Memory B cell (primary cell): Measurements from ENCODE around the gene TRAF3IP1.
"Not testable (repeated sequence)": the region's sequence is repeated elsewhere in the genome, so short reads cannot be mapped to it uniquely, and the experiment has no call there.

Source experiments
- ATAC-seq: fragments of 150-1000 bp; cut with Tn5 transposase; 2 replicates; pipeline ENCODE4 v1.10.0; 2021; ENCODE audit warnings: low read depth, mild to moderate bottlenecking, moderate library complexity
- DNase-seq, 2 donors: peaks; one replicate each; pipeline ENCODE4 v3.0.0; 2022; ENCODE audit warnings: low spot score in 2 of 2
- H3K27ac Mint-ChIP-seq: one replicate; pipeline ENCODE4 v1.8.0; 2022; ENCODE audit warnings: mild to moderate bottlenecking, moderate library complexity, mixed read lengths
- H3K27me3 Mint-ChIP-seq: one replicate; pipeline ENCODE4 v1.8.0; 2022; ENCODE audit warnings: mixed read lengths
- H3K36me3 Mint-ChIP-seq: one replicate; pipeline ENCODE4 v1.8.0; 2022; ENCODE audit warnings: mild to moderate bottlenecking, mixed read lengths
- H3K4me1 Mint-ChIP-seq: one replicate; pipeline ENCODE4 v1.8.0; 2022; ENCODE audit warnings: mixed read lengths
- H3K4me3 Mint-ChIP-seq: one replicate; pipeline ENCODE4 v1.8.0; 2022; ENCODE audit warnings: mild to moderate bottlenecking, moderate library complexity, mixed read lengths
- H3K9me3 Mint-ChIP-seq: one replicate; pipeline ENCODE4 v1.8.0; 2022; ENCODE audit warnings: mixed read lengths

The TRAF3IP1 gene

DNA sequence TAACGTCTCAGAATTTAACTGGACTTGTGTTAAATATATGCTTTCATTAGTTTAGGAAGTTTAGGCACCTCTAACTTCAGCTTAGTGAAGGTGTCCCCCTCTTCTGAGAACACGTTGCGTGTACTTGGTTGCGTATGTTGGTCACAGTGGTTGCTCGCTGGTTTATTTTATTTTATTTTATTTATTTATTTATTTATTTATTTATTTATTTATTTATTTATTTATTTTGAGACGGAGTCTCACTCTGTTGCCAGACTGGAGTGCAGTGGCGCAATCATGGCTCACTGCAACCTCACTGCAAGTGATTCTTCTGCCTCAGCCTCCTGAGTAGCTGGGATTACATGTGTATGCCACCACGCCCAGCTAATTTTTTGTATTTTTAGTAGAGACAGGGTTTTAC lies 15.3 kb downstream of the TRAF3IP1 start:
- ATAC-seq, H3K27me3 Mint-ChIP-seq, H3K27ac Mint-ChIP-seq, H3K9me3 Mint-ChIP-seq, DNase-seq, H3K36me3 Mint-ChIP-seq, H3K4me3 Mint-ChIP-seq, H3K4me1 Mint-ChIP-seq: not testable (repeated sequence)

DNA sequence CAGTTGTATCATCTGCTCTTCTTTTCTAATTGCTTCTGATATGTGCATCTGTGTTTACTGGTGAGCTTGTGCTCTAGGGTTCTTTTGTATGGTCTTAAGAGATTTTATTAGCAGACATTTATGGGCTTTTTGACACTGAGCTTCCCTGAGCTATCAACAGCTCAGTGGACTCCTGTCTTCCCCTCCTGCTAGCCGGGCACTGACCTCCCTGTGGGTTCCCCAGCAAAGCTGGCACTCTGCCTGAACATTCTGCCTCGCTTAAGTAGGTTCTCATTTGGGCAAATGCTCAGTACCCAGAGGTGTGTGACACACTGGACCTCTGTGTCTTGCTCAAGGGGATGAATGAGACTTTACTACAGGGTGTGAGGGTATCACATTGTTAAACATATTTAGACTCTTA lies 15.8 kb downstream of the TRAF3IP1 start:
- Mint-ChIP-seq H3K9me3 (no peaks in the 10 kb centered on the region), H3K27me3 (no peaks in the 10 kb centered on the region), H3K4me1 (peaks cover 4% of the 10 kb centered on the region), H3K4me3 (no peak overlapping the region), H3K27ac (no peak overlapping the region), H3K36me3 (peaks cover 6% of the 10 kb centered on the region)
- DNase-seq (no peak), ATAC-seq (no peak)

DNA sequence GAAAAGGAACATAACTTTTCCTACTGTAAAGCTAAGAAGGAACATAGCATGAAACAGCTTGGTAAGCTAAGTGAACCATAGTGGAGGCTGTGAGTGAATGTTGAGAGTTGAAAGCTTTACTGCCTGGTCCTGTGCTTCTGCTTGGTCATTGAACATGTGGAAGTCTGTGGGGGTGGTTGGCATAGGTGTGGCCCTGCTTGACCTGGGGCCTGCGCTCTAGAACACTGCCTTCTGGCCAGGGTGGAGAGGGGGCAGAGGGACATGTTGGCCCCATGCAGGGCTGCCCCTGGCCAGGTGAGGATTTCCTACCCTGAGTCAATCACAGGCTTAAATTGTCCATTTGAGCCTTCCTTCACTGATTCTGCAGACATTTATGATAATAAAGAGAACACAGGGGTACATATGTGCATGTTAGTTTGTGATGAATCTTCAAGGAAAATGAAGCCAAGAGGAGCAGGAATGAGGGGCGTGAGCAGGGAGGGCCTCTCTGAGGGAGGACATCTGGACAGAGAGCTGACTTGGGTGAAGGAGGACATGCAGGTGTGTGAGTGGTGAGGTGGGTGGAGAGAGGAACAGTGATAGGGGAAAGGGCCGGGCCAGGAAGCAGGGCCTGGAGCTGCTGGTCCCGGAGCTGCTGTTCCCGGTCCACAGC lies 16.6 kb downstream of the TRAF3IP1 start:
- Mint-ChIP-seq H3K27me3 (no peaks in the 10 kb centered on the region), H3K27ac (no peak overlapping the region), H3K36me3 (peaks cover 8% of the 10 kb centered on the region), H3K4me3 (no peak overlapping the region), H3K4me1 (peaks cover 4% of the 10 kb centered on the region), H3K9me3 (no peaks in the 10 kb centered on the region)
- no peak for DNase-seq
- no peak for ATAC-seq

DNA sequence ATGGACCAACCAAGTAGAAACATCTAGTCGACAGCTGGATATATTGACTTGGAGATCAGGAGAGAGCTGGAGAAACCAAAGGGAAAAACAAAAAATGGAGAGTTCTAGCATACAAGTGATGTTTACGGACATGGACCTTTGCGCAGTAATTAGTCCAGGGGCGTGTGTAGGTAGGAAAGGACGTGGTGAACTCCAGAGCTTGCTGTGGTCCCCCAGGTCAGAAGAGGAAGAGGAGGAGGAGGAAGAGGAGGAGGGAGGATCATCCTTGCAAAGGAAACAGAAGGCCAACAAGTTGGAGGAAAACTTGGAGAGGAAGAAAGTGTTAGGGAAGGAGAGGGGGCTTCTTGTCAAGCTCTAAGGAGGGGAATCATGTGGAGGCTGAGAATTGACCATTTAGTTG lies 17.5 kb downstream of the TRAF3IP1 start:
- Mint-ChIP-seq H3K36me3 (peaks cover 8% of the 10 kb centered on the region), H3K9me3 (no peaks in the 10 kb centered on the region), H3K4me3 (no peak overlapping the region), H3K27me3 (no peaks in the 10 kb centered on the region), H3K4me1 (peaks cover 4% of the 10 kb centered on the region), H3K27ac (no peak overlapping the region)
- no peak for ATAC-seq
- no peak for DNase-seq

DNA sequence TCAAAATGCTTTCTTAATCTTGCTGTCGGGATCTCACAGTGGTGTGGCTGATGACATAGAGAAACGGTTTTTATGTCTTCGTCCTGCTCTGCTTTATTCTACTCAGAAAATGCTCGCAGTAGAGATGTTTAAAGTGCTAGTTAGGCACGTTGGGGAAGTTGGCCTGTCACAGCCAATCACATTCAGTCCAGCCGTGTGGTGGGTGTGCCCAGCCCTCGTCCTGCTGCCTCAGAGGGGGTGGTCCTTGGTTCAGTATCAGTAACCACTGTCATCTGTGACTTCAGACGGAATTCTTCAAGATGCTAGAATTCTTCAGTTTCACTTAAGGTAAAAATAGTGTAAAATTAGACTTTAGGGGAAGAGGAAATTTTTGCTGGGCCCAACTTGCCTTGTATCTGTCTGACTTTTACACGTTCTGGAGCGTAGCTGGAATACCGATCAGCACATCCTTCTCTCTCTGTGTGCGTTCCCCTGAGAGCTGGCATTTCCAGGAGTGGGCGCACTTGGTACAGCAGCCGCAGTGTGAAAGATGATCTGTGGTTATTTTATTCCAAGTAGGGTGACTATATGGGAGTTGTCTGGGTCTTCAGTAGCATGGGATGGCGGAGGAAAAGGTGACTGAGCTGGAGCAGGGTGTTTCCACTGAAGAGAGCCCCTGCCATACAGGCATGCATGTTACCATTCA lies 18.5 kb downstream of the TRAF3IP1 start:
- no peak for DNase-seq
- Mint-ChIP-seq H3K9me3 (no peaks in the 10 kb centered on the region), H3K4me1 (peaks cover 4% of the 10 kb centered on the region), H3K4me3 (no peak overlapping the region), H3K27me3 (no peaks in the 10 kb centered on the region), H3K27ac (peak overlapping the region; percentile 43), H3K36me3 (peaks cover 8% of the 10 kb centered on the region)
- ATAC-seq = no peak

DNA sequence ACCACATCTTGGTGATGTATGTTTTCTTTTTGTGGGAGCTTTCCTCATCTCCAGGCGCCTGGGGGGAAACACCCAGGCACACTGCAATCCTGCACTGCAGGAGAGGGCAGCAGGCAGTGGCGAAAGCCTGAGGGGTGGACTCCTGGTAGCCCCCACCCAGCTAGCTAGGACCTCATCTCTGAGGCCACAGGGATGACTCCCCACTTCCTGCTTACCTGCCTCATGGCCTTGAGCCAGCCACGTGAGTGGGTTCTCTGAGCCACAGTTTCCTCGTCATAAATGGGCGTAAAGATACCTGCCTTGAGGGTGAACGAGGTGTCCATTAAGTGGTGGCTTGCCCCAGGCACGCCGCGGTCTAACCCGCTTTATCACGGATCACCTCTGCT lies 19.1 kb downstream of the TRAF3IP1 start:
- peaks cover 4% of the 10 kb centered on the region for H3K4me1 Mint-ChIP-seq
- no peaks in the 10 kb centered on the region for H3K9me3 Mint-ChIP-seq
- H3K36me3 Mint-ChIP-seq = peaks cover 8% of the 10 kb centered on the region
- DNase-seq = no peak
- peak overlapping the region; percentile 43 for H3K27ac Mint-ChIP-seq
- no peak overlapping the region for H3K4me3 Mint-ChIP-seq
- no peaks in the 10 kb centered on the region for H3K27me3 Mint-ChIP-seq
- ATAC-seq = no peak

DNA sequence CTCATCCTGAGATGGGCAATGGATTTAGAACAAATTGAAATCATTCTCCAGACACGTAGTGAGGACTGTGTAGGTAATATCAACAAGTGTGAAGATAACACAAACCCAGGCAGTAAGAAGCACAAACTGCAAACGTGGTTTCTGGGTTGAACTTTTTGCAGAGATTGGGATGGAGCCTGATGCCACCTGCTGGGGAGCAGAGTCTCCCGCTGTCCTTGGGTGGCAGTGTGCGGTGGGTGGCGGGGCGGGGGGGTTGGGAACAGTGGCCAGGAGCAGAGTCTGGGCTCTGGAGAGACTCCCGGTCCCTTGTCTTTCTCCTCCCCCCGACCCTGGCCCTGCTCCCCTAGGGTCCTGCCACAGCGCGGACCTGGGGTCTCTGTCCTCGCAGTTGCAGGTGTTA lies 19.5 kb downstream of the TRAF3IP1 start:
- no peak overlapping the region for H3K4me3 Mint-ChIP-seq
- no peak for ATAC-seq
- H3K9me3 Mint-ChIP-seq = no peaks in the 10 kb centered on the region
- no peaks in the 10 kb centered on the region for H3K27me3 Mint-ChIP-seq
- no peak for DNase-seq
- H3K27ac Mint-ChIP-seq = no peak overlapping the region
- peaks cover 8% of the 10 kb centered on the region for H3K36me3 Mint-ChIP-seq
- H3K4me1 Mint-ChIP-seq = peaks cover 4% of the 10 kb centered on the region

DNA sequence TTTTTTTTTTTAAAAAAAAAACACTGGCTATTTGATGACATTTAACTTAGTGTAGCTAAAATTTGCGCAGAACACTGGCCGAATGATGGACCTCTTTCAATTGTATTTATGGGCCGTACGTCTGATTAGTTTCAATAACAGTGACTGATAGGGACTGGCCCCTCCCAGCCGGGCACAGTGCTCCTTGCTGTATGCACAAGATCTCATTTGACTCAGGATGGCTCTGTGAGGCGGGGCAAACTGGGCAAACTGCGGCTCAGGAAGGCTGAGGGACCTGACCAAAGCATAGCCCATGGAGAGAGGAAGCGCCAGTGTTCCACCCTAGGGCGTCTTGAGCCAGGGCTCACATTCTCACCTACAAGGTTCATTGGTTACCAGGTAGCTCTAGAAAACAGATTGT lies 21.2 kb downstream of the TRAF3IP1 start:
- DNase-seq = no peak
- Mint-ChIP-seq H3K4me3 (no peak overlapping the region), H3K27me3 (no peaks in the 10 kb centered on the region), H3K36me3 (peaks cover 12% of the 10 kb centered on the region), H3K9me3 (no peaks in the 10 kb centered on the region), H3K27ac (no peak overlapping the region), H3K4me1 (peaks cover 9% of the 10 kb centered on the region)
- no peak for ATAC-seq

DNA sequence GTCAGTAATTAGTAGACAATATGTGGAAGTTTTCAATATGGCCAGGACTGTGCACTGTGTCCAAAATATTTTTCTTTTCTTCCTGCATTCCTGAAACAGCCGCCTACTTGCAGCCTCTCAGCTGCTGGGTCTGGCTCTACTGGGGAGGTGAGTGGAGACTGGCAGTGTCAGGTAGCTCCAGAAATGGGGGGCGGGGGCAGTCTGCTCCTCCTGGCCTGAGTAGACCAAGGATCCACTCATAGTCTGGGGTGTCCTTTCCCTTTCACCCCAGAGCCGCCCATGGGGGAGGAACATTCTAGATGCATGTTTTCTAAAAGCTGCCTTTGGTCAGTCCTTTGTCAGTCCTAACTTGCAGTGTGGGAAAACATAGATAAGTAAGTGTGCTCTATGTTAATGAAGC lies 23.7 kb downstream of the TRAF3IP1 start:
- ATAC-seq (no peak), DNase-seq (no peak)
- Mint-ChIP-seq H3K4me1 (peaks cover 9% of the 10 kb centered on the region), H3K9me3 (no peaks in the 10 kb centered on the region), H3K36me3 (peaks cover 8% of the 10 kb centered on the region), H3K27me3 (no peaks in the 10 kb centered on the region), H3K4me3 (no peak overlapping the region), H3K27ac (no peak overlapping the region)

DNA sequence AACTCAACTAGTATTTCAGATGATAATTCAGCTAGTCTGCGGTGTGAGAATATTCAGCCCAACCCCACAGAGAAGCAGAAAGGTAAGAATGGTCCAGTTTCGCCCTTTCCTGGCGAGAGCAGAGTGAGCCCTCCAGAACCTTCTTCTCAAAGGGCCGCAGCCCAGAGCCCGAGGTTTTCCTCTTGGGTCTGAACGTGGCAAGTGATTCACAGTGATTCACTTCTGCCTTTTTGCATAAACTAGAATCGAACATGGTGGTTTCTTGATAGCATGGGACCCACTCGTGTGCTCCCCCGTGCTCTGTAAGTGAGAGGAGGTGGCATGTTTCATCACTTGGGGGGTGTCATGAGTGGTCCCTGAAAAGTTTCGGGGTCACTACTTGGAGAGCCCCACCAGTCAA lies 24.2 kb downstream of the TRAF3IP1 start:
- Mint-ChIP-seq H3K4me1 (peaks cover 9% of the 10 kb centered on the region), H3K9me3 (no peaks in the 10 kb centered on the region), H3K4me3 (no peak overlapping the region), H3K27ac (no peak overlapping the region), H3K27me3 (no peaks in the 10 kb centered on the region), H3K36me3 (peaks cover 13% of the 10 kb centered on the region)
- DNase-seq = no peak
- ATAC-seq = no peak

DNA sequence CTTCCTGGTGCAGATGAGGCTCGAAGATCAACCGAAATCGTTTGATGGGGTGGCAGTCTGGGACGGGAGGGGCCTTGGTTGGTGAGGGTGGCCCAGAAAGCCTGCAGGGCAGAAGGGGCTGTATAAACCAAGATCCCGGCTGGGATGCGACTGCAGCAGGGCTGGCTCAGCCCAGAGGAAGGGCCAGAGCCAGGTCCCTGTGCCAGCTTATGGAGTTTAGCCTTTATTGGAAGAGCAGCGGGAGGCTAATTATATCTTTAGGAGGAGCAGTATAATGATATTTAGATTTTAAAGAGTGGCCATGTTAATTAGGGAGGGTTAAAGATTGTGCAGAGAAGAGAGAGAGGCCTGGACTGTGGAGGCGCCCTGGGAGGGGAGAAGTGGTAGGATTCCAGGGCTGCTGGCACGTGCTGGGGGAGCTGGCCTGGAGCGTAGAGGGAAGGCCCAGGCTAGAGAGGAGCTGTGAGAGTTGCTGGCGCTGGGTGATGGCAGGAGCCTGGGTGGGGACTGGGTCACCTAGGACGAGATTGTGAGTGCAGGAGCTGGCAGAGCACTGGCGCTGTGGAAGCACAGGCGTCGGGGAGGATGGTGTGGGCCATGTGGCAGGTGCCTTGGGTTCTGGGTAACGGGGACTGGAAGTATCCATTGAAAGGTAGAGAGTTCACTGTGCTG lies 25.1 kb downstream of the TRAF3IP1 start:
- Mint-ChIP-seq H3K4me1 (peaks cover 9% of the 10 kb centered on the region), H3K27me3 (no peaks in the 10 kb centered on the region), H3K9me3 (no peaks in the 10 kb centered on the region), H3K36me3 (peaks cover 13% of the 10 kb centered on the region), H3K27ac (no peak overlapping the region), H3K4me3 (no peak overlapping the region)
- no peak for DNase-seq
- ATAC-seq = no peak

DNA sequence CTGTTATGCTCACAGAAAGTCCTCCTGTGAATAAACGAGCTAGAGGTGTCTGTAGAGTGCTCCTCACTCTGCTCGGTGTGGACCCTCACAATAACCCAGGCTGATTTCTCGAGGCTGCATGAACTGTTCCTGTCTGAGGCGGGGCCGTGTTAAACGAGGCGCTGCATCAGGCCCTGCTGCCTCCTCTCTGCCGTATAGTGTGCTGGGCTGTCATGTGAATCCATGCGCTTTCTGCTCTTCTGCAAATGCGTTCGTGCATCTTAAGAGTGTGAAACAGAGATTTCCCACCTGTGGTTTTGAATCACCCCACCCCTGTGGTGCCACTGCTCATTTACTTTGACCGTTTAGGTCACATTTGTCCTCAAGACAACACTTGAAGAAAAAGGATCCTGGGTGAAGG lies 26.2 kb downstream of the TRAF3IP1 start:
- ATAC-seq (peak; percentile 68), DNase-seq (no peak)
- Mint-ChIP-seq H3K27me3 (no peaks in the 10 kb centered on the region), H3K9me3 (no peaks in the 10 kb centered on the region), H3K27ac (peak overlapping the region; percentile 69), H3K4me1 (peaks cover 9% of the 10 kb centered on the region), H3K4me3 (no peak overlapping the region), H3K36me3 (peaks cover 12% of the 10 kb centered on the region)

DNA sequence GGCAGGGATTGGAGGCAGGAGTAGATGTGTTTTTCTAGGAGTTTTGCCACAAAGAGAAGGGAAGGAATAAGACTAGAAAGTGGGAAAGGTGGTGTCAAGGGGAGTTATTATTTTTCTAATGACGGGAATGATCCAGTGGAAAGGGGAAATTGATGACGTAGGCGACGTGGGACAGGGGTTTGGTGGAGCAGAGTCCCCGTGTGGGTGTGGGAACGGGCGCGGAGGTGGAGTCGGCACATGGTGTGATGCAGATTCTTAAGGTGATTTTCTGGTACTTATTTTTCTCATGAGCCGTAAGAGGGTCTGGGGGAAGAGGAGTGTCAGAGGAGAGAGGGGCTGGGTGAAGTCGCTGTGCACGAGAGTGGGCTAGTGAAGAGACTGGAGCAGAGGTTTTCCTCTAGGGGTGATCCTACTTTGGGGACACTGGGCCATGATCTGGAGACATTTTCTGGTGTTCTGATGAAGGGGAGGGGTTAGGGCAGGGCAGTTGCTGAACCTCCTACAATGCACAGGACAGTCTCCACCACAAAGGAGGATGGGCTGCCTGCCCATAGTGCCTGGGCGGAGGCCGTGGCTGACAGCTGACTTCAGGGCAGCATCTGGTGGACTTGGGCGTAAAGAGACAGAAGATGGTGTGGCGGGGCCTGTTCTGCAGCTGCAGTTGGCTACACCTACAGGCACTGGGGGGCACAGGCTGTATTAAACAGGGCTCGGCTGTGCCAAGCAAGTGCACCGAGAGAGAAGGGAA lies 30.0 kb downstream of the TRAF3IP1 start:
- H3K4me3 Mint-ChIP-seq = no peak overlapping the region
- ATAC-seq (no peak), DNase-seq (no peak)
- peaks cover 9% of the 10 kb centered on the region for H3K4me1 Mint-ChIP-seq
- peaks cover 13% of the 10 kb centered on the region for H3K36me3 Mint-ChIP-seq
- H3K27me3 Mint-ChIP-seq = no peaks in the 10 kb centered on the region
- no peaks in the 10 kb centered on the region for H3K9me3 Mint-ChIP-seq
- no peak overlapping the region for H3K27ac Mint-ChIP-seq

DNA sequence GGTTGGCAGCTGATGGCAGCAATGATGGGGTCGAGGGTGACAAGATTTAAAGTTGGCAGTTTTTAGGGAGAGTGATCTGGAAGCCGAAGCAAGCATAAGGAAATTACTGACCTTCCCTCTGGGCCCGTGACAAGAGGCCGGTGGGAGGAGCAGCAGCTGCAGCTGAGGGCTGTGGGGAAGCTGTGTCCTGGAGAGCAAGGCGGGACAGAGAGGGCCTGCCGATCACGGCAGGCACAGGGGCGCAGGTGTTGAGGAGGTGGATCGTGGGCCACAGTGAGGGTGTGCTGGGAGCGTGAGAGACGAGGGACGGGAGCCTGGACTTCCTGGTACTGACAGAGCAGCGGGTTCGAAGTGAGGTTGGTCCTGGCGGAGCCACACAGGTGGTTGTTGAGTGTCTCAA lies 31.0 kb downstream of the TRAF3IP1 start:
- ATAC-seq (no peak), DNase-seq (no peak)
- no peaks in the 10 kb centered on the region for H3K9me3 Mint-ChIP-seq
- no peak overlapping the region for H3K4me3 Mint-ChIP-seq
- H3K4me1 Mint-ChIP-seq = peaks cover 6% of the 10 kb centered on the region
- H3K27me3 Mint-ChIP-seq = no peaks in the 10 kb centered on the region
- peaks cover 11% of the 10 kb centered on the region for H3K36me3 Mint-ChIP-seq
- no peak overlapping the region for H3K27ac Mint-ChIP-seq
